ENCODE results near the gene ZNHIT1.

- TF ChIP-seq CTCF (IDR thresholded peaks at IDR 0.05; ENCODE audit: control extremely low read depth in 1 of 3, insufficient read depth in 1 of 3, low read depth in 1 of 3, low read length in 3 of 3) (no peak), ATF2 (IDR thresholded peaks at IDR 0.05; ENCODE audit: low read length) (no peak), POLR2A (IDR thresholded peaks at IDR 0.05; ENCODE audit: control extremely low read depth in 1 of 2, low read depth in 2 of 2, low read length in 2 of 2) (no peak), PHF8 (conservative IDR thresholded peaks at IDR 0.05; ENCODE audit: low read depth, low read length) (no peak), CBX5 (IDR thresholded peaks at IDR 0.05; ENCODE audit: low read depth, low read length) (no peak), E2F6 (IDR thresholded peaks at IDR 0.05) (no peak)
Observed at GRCh38 chr7:101231644-101232043, 13.7 kb downstream of the ZNHIT1 start.
